ENCODE measurements around the gene CST11.

- TF ChIP-seq POLR2A (IDR thresholded peaks at IDR 0.05; ENCODE audit: extremely low read depth, insufficient read length): no peak
- TF ChIP-seq, protein P1, sequence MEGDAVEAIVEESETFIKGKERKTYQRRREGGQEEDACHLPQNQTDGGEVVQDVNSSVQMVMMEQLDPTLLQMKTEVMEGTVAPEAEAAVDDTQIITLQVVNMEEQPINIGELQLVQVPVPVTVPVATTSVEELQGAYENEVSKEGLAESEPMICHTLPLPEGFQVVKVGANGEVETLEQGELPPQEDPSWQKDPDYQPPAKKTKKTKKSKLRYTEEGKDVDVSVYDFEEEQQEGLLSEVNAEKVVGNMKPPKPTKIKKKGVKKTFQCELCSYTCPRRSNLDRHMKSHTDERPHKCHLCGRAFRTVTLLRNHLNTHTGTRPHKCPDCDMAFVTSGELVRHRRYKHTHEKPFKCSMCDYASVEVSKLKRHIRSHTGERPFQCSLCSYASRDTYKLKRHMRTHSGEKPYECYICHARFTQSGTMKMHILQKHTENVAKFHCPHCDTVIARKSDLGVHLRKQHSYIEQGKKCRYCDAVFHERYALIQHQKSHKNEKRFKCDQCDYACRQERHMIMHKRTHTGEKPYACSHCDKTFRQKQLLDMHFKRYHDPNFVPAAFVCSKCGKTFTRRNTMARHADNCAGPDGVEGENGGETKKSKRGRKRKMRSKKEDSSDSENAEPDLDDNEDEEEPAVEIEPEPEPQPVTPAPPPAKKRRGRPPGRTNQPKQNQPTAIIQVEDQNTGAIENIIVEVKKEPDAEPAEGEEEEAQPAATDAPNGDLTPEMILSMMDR (IDR thresholded peaks at IDR 0.05; ENCODE audit: low read depth, low read length): no peak
These were observed 36.3 kb upstream of the CST11 start for GRCh38 chr20:23488996-23489395.
